ENCODE results near the gene YIPF2. TPM values are rescaled to one million over a fixed set of nuclear protein-coding genes. Genes with fewer than 3 reads are reported as not detected.

The YIPF2 gene
- total RNA-seq, 1 experiment from 2014 or later, result 29.0 TPM

DNA sequence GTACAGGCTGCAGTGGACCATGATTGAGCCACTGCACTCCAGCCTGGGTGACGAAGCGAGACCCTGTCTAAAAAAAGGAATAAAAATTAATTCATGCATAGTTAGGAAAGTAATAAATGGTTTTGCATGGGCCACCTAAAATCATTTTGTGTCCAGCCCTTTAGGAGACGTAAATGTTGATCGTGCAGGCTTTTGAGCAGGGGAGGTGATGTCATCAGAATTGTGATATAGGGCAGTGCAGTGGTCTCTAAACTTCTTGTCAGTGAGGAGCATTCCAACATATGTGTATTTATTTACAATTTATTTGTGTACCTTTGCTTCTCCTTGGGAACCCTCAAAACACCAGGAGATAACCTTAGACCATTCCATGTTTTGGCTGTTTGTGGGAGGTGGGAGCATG lies 35.4 kb upstream of the YIPF2 start:
- TF ChIP-seq SIN3A (IDR thresholded peaks at IDR 0.05; ENCODE audit: borderline replicate concordance, insufficient read depth, low read depth, low read length) (no peak), CTCF (IDR thresholded peaks at IDR 0.05) (no peak), REST (IDR thresholded peaks at IDR 0.05; ENCODE audit: insufficient read depth in 1 of 2, low read depth in 2 of 2, low read length in 1 of 2) (no peak), TCF7L2 (IDR thresholded peaks at IDR 0.05; ENCODE audit: low read depth, low read length) (no peak), POLR2AphosphoS5 (IDR thresholded peaks at IDR 0.05; ENCODE audit: low read depth, low read length) (no peak)
- no peak overlapping the region for H3K27ac ChIP-seq (ENCODE audit: low read length)
- in situ Hi-C loops (cut with HindIII; ENCODE audit: low pct_unique_long_range_greater_than_20kb, low sequenced_read_pairs), result no loop called here
- DNase-seq (ENCODE audit: low read depth, low spot score), result no peak
- BruUV-seq (replicated peaks), result no TSS peak
- H3K9me3 ChIP-seq (ENCODE audit: control insufficient read depth, insufficient read depth, low read depth, low read length), result no peaks in the 10 kb centered on the region
- CTCF ChIA-PET, result no interaction called here
- peaks cover 18% of the 10 kb centered on the region for H3K4me1 ChIP-seq (ENCODE audit: control insufficient read depth, insufficient read depth, low read length)
- POLR2A ChIA-PET, result interaction anchor here (0.6 kb wide), 1 partner anchor 22 kb away, joined by 10 read pairs; no protein-coding TSS in a partner anchor
- no peak overlapping the region for H3K4me3 ChIP-seq (ENCODE audit: low read depth in 2 of 2, low read length in 2 of 2)
- no peak for ATAC-seq
- intact Hi-C loops (cut with micrococcal nuclease; ENCODE audit: unreplicated experiment), result no loop called here
- peaks cover 3% of the 10 kb centered on the region; the same call in 1 of the 2 replicates for H3K36me3 ChIP-seq (ENCODE audit: control insufficient read depth, insufficient read depth, low read length)
- H3K27me3 ChIP-seq (ENCODE audit: control insufficient read depth, insufficient read depth, low read length), result no peaks in the 10 kb centered on the region

- H3K27me3 ChIP-seq (ENCODE audit: control insufficient read depth, insufficient read depth, low read length), result no peaks in the 10 kb centered on the region
- in situ Hi-C loops (cut with HindIII; ENCODE audit: low pct_unique_long_range_greater_than_20kb, low sequenced_read_pairs) (no loop called here), intact Hi-C loops (cut with micrococcal nuclease; ENCODE audit: unreplicated experiment) (no loop called here)
- H3K4me1 ChIP-seq (ENCODE audit: control insufficient read depth, insufficient read depth, low read length), result peaks cover 10% of the 10 kb centered on the region
- H3K27ac ChIP-seq (ENCODE audit: low read length), result peak overlapping the region; percentile 39; the same call in 1 of the 2 replicates
- H3K9me3 ChIP-seq (ENCODE audit: control insufficient read depth, insufficient read depth, low read depth, low read length), result no peaks in the 10 kb centered on the region
- ATAC-seq, result no peak
- POLR2A ChIA-PET, result interaction anchor here (0.5 kb wide), 1 partner anchor 19 kb away, joined by 3 read pairs; no protein-coding TSS in a partner anchor
- CTCF ChIA-PET, result no interaction called here
- BruUV-seq (replicated peaks), result no TSS peak
- peaks cover 3% of the 10 kb centered on the region; the same call in 1 of the 2 replicates for H3K36me3 ChIP-seq (ENCODE audit: control insufficient read depth, insufficient read depth, low read length)
- DNase-seq (ENCODE audit: low read depth, low spot score), result no peak
- 0 out of 4 replicates have a peak overlapping the region, but pooled peaks of 1 of the 2 experiments have one; percentile 16 for H3K4me3 ChIP-seq (ENCODE audit: low read depth in 2 of 2, low read length in 2 of 2)
- TF ChIP-seq CTCF (IDR thresholded peaks at IDR 0.05) (no peak), TCF7L2 (IDR thresholded peaks at IDR 0.05; ENCODE audit: low read depth, low read length) (no peak), POLR2AphosphoS5 (IDR thresholded peaks at IDR 0.05; ENCODE audit: low read depth, low read length) (no peak), REST (IDR thresholded peaks at IDR 0.05; ENCODE audit: insufficient read depth in 1 of 2, low read depth in 2 of 2, low read length in 1 of 2) (no peak), SIN3A (IDR thresholded peaks at IDR 0.05; ENCODE audit: borderline replicate concordance, insufficient read depth, low read depth, low read length) (no peak)
These were observed 34.4 kb upstream of the YIPF2 start for GRCh38 chr19:10962863-10963262.

All from Panc1 (cell line).